BE2C (cell line): ENCODE measurements around the gene AGRN.
A peak's percentile ranks its signal among the peaks of the same experiment; 100 is the strongest.

ENCODE experiments used
- DNase-seq: peaks from one replicate; pipeline ENCODE4 v3.0.0-alpha.2; 2020
- H3K27me3 ChIP-seq: fragments of 250-450 bp; sonication (Bioruptor Pico); 2 replicates; pipeline ENCODE4 v1.5.1; 2020; ENCODE audit warnings: mild to moderate bottlenecking
- H3K36me3 ChIP-seq: fragments of 250-450 bp; sonication (Bioruptor Pico); 2 replicates; pipeline ENCODE4 v1.5.1; 2020; ENCODE audit warnings: mild to moderate bottlenecking
- H3K4me1 ChIP-seq: fragments of 250-450 bp; sonication (Bioruptor Pico); 2 replicates; pipeline ENCODE4 v1.5.1; 2020
- H3K4me3 ChIP-seq: 2 replicates; pipeline ENCODE4 v1.5.1; 2011; ENCODE audit warnings: low read depth, low read length
- H3K9me3 ChIP-seq: fragments of 250-450 bp; sonication (Bioruptor Pico); 2 replicates; pipeline ENCODE4 v1.5.1; 2020
- TF ChIP-seq, protein P1 (sequence below): IDR thresholded peaks from 2 replicates; pipeline ENCODE4 v1.5.1; 2012; ENCODE audit warnings: mild to moderate bottlenecking, low read depth, low read length

Gene AGRN

DNA sequence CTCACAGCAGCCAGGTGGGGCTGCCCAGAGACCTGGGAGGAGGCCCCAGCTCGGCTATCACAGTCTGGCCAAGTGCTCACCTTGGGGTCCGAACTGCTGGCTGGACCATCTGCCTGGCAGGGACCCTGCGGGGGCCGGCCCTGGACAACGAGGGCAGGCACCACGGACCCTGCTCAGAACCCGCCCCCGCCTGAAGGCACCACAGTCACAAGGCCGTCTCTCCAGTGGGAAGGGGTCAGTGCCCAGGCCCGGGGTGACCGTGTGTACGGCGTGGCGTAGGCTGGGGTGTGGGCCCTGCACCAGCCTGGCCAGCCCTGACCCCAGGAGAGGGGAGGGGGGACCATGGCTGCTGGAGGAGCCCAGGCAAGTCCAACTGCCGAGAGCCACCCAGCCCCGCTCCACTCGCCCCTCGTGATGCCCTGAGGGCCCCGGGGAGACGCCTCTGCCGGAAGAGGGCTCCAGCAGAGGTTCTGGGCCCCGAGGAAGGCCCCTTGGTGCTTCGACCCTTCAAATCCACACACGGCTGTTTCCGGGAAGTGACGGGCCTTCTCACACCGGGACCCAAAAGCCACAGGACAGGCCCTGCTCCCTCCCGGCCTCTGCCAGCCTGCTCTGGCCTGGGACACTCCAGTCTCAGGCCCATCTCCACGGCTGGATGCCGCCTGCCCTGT, 65.4 kb downstream of the AGRN start:
- H3K36me3 ChIP-seq, result no peaks in the 10 kb centered on the region
- H3K4me3 ChIP-seq, result no peak overlapping the region
- DNase-seq, result peak; percentile 30
- TF ChIP-seq, protein P1, sequence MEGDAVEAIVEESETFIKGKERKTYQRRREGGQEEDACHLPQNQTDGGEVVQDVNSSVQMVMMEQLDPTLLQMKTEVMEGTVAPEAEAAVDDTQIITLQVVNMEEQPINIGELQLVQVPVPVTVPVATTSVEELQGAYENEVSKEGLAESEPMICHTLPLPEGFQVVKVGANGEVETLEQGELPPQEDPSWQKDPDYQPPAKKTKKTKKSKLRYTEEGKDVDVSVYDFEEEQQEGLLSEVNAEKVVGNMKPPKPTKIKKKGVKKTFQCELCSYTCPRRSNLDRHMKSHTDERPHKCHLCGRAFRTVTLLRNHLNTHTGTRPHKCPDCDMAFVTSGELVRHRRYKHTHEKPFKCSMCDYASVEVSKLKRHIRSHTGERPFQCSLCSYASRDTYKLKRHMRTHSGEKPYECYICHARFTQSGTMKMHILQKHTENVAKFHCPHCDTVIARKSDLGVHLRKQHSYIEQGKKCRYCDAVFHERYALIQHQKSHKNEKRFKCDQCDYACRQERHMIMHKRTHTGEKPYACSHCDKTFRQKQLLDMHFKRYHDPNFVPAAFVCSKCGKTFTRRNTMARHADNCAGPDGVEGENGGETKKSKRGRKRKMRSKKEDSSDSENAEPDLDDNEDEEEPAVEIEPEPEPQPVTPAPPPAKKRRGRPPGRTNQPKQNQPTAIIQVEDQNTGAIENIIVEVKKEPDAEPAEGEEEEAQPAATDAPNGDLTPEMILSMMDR, result no peak
- H3K4me1 ChIP-seq, result peaks cover 3% of the 10 kb centered on the region; the same call in 1 of the 2 replicates
- H3K9me3 ChIP-seq, result no peaks in the 10 kb centered on the region
- no peaks in the 10 kb centered on the region for H3K27me3 ChIP-seq

DNA sequence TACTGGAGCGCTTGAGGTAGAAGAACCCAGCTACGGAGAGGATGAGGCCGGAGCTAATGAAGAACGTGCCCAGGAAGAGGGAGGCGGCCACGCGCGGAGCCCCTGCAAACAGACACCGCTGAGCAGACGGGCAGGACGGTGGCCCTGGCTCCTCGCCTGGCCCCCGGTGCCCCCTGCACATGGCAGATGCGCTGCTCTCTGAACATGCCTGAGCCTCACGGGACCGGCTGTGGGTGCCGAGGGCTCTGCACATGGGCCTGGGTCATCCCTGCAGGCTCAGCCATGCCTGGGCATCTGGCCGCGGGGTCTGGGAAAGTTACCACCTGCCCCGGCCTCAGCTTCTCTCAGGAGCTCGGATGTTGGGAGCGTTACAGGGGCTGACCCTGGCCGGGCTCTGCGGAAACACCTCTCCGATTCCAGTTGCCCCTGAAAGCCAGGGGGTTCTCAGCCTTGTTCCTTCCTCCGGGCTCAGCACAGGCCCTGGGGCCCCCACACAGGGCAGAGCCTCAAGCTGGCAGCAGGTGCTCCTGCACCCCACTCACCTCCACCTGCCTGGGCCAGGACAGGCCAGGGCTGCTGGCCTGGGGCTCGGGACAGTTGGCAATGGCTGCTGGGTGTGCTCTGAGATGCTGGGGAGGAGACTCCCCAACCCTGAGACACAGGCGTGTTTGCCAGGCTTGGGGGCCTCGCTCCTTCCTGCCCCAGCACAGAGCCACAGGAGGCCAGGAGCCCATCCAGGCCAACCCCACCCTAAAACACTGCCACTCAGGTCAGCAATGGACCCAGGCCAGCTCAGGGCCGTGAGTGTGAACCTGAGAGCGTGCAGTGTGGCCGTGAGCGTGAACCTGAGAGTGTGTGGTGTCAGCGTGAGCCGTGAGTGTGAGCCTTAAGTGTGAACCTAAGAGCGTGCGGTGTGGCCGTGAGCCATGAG, 66.3 kb downstream of the AGRN start:
- H3K9me3 ChIP-seq, result no peaks in the 10 kb centered on the region
- H3K4me3 ChIP-seq, result no peak overlapping the region
- DNase-seq, result peak; percentile 27
- TF ChIP-seq, protein P1, result no peak
- H3K4me1 ChIP-seq, result no peaks in the 10 kb centered on the region
- H3K27me3 ChIP-seq, result no peaks in the 10 kb centered on the region
- no peaks in the 10 kb centered on the region for H3K36me3 ChIP-seq

DNA sequence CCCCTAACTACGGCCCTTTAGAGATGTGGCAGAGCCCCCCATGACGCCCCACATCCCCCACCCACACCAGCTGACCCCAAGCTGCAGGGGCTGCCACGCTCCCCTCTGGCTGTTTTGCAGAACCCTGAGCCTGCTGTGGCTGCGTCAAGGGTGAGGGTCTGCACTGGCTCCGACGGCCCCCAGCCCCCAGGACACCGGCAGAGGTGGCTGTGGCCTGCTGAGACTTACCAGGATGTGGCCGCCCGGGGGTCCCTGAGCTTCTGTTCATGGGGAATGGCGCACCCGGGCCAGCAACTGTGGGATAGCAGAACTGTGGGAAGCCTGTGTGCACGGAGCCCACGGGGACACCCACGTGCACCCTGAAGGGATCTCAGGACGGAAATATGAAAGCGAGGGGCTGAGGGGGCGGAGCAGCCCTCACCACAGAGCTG, 67.0 kb downstream of the AGRN start:
- Histone ChIP-seq H3K4me1 (no peaks in the 10 kb centered on the region), H3K4me3 (no peak overlapping the region), H3K9me3 (no peaks in the 10 kb centered on the region), H3K27me3 (no peaks in the 10 kb centered on the region), H3K36me3 (no peaks in the 10 kb centered on the region)
- TF ChIP-seq, protein P1, result no peak
- DNase-seq, result no peak

DNA sequence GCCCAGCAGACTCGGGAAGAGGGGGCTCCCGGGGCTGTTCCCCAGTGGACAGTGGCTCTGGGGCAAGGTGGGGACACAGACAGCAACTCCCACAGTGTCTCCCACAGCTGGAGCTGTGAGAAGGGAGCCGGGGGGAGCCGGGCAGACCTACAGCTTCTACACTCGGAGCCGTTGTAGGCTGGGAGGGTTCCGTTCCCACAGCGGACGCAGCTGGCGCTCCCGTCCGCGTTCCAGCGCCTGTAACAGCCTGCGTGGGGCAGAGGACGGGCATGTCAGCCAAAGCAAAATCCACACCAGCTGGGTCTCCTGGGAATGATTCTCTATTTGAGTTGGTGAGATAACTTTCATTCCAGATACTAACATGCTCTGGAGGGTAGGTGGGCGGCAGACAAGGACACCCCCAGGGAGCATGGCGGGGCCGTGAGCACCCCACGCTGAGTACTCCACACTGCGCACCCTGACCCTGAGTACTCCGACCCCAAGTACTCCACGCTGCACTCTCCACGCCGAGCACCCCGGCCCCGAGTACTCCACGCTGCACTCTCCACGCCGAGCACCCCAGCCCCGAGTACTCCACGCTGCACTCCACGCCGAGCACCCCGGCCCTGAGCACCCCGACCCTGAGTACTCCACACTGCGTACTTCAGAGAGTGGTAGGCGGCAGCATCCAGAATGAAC, 67.6 kb downstream of the AGRN start:
- DNase-seq, result no peak
- no peaks in the 10 kb centered on the region for H3K9me3 ChIP-seq
- TF ChIP-seq, protein P1, result no peak
- no peaks in the 10 kb centered on the region for H3K27me3 ChIP-seq
- no peaks in the 10 kb centered on the region for H3K4me1 ChIP-seq
- H3K36me3 ChIP-seq, result no peaks in the 10 kb centered on the region
- no peak overlapping the region for H3K4me3 ChIP-seq

DNA sequence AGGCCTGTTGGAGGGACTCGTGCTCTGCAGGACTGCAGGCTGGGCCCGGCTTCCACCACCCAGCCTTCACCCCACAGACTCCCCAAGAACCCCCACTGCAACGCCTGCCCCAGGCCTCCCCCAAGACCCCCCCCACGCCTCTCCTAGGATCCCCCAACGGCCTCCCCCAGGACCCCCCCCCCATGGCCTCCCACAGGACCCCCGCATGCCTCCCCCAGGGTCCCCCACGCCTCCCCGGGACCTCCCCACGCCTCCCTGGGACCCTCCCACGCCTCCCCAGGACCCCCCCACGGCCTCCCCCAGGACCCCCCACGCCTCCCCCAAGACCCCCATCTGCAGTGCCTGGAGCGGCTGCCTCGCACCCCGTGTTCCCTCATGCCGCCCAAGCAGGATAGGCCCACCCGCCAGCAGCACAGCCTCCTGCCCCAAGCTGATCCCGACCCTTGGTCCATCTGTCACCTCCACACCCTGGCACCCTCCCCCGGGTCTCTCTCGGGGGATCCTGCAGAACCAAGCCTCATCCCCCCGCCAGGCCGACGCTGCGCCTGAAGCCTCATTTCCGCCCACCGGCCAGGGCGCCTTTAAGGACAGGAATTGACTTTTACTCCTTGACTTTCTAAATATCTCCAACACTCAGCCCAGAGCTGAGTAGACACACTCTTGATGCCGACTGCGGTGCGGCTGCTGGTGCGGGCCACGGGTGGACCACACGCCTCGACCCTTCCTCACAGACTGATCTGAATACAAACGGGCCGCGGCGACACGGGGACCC, 68.3 kb downstream of the AGRN start:
- Histone ChIP-seq H3K9me3 (no peaks in the 10 kb centered on the region), H3K4me1 (no peaks in the 10 kb centered on the region), H3K27me3 (no peaks in the 10 kb centered on the region), H3K4me3 (no peak overlapping the region), H3K36me3 (no peaks in the 10 kb centered on the region)
- TF ChIP-seq, protein P1, result no peak
- peak; percentile 10 for DNase-seq
